ENCODE measurements around the gene ARHGEF11.

The ARHGEF11 gene

DNA sequence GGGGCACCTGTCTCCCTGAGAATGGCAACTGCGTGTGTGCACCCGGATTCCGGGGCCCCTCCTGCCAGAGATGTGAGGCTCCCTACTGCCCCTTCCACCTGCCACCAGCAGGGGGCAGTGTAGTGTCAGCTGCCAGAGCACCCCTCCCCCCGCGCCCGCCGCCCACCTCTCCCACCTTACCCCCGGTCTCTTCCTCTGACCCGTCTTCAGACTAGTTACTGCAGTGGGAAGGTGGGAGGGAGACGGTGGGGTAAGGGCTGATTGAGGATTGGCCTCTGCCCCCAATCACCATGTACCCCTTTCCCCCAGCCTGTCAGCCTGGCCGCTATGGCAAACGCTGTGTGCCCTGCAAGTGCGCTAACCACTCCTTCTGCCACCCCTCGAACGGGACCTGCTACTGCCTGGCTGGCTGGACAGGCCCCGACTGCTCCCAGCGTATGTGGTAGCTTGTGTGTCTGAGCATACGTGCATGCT, 135.2 kb downstream of the ARHGEF11 start:
- no peak for DNase-seq (ENCODE audit: low spot score)

GRCh38 chr1:156909671-156910070, 135.9 kb downstream of the ARHGEF11 start:
- no peak for DNase-seq (ENCODE audit: low spot score)

DNA sequence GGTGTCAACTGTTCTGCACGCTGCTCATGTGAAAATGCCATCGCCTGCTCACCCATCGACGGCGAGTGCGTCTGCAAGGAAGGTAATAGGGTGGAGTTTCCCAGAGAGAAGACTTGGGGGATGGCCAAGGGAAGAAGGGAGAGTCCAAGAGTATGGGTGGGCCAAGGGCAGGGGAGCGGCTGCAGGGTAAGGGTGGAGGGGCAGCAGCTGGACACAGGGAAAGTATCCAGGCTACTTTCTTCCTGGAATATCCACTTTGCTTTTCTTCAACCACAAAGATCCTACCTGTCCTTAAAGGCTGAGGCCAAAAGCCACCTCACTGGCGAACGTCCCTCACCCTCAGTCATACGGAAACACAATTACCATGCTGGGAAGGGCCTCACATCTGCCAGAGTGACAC, 136.6 kb downstream of the ARHGEF11 start:
- no peak for DNase-seq (ENCODE audit: low spot score)

DNA sequence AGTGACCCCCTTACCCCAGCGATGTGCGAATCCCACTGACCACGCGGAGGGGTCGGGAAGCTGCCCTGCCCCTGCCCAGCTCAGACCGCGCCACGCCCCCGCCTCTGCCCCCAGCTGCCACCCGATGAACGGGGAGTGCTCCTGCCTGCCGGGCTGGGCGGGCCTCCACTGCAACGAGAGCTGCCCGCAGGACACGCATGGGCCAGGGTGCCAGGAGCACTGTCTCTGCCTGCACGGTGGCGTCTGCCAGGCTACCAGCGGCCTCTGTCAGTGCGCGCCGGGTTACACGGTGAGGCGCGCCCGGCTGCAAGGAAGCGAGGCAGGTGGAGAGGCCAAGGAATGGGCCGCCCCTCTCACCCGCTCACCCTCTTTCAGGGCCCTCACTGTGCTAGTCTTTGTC, 137.0 kb downstream of the ARHGEF11 start:
- DNase-seq (ENCODE audit: low spot score): no peak

DNA sequence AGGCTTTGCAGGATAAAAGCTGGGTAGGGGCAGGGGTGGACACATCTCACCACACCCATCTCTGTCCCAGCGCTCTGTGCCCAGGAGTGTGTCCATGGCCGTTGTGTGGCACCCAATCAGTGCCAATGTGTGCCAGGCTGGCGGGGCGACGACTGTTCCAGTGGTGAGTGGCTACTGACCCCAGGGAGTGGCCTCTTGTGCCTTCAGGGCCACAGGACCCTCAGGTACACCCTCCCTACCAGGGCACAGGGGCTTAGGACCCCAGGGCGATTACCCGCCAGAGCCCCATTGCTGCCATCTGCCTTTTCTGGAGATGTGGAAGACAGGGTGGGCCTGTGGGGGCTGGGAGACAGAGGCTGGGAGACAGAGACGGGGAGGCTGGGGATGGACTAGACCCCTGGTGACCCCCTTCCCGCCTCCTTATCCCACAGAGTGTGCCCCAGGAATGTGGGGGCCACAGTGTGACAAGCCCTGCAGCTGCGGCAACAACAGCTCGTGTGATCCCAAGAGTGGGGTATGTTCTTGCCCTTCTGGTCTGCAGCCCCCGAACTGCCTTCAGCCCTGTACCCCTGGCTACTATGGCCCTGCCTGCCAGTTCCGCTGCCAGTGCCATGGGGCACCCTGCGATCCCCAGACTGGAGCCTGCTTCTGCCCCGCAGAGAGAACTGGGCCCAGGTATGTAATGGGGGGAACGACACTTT, 139.2 kb downstream of the ARHGEF11 start:
- DNase-seq (ENCODE audit: low spot score): no peak

DNA sequence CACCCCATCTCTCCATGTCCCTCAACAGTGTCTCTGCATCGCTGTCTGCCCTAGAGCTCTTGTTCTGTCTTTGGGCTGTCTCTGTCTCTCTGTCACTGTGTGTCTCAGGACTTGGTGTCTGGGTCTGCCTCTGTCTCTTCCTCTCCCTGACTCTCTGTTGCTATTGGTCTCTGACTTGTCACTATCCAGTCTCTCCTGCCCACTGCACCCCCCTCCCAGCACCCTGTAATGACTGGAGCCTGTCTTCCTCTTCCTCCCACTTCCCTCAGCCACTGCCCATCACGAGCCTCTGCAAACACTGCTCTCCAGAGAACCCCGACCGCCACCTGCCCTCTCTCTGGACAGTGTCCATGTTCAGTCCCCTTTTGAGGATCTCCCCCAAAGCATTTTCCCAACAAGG, 139.9 kb downstream of the ARHGEF11 start:
- no peak for DNase-seq (ENCODE audit: low spot score)

DNA sequence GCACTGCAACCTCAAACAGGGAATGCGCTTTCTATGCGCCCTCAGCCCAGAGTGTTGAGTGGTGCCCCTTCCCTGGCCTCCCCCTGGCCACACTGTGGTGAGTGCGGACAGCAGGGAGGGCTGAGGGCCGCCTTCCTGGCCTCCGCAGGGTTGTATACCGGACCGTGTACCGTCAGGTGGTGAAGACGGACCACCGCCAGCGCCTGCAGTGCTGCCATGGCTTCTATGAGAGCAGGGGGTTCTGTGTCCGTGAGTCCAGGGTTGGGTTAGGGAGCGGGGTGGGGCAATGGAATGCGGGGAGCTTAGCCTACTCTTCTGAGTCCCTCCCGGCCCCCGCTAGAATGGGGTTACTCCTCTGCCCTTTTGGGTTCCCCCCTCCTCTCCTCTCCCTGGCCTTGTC, 140.4 kb downstream of the ARHGEF11 start:
- no peak for DNase-seq (ENCODE audit: low spot score)

- DNase-seq (ENCODE audit: low spot score): no peak
These were observed 141.2 kb downstream of the ARHGEF11 start for GRCh38 chr1:156904187-156904959.

DNA sequence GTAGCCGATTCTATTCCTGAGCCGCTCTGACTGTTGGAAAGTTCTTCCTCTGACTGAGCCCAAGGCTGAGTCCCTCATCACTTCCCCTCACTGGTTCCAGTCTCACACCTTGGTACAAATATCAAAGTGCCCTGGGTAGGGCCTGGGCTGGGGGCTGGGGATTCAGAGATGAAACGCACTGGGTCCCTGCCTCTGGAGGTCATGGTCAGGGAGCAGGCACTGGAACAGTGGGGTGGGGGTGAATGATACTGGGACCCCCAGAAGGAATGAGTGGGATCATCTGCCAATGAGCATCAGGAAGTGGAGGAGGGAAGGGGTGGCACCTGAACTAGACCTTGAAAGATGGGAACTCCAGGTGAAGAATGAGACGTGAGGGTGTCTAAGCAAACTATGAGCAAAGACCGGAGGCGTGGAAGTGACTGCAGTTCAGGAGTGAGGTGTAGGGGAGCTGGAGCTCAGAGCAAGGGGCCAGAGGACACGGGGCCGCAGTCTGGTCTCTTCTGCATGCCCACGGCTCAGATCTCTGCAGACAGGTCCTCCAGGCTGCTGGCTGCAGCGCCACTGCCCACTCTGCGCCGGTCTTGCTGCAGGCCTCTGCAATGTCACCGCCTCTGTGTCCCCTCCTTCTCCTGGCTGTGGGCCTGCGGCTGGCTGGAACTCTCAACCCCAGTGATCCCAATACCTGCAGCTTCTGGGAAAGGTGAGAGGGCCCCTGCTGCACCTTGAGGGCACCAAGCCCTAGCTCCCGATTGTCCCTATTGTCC, 142.0 kb downstream of the ARHGEF11 start:
- no peak for DNase-seq (ENCODE audit: low spot score)

GRCh38 chr1:156901966-156902915, 143.3 kb downstream of the ARHGEF11 start:
- DNase-seq (ENCODE audit: low spot score): no peak

DNA sequence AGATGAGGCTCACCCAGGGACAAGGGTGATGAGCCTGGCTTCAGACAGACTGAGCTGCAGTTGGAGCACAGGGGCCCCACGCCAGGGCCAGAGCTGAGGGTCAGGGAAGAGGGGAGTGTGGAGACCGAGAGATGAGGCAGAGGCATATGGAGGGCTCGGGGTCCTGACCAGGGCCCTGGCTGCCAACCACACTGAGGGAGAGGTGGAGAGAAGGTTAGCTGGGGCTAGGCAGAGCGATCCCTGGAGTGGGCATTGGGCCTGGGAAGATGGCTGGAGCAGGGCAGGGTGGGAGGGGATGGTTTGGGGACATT, 144.0 kb downstream of the ARHGEF11 start:
- no peak for DNase-seq (ENCODE audit: low spot score)

GRCh38 chr1:156900896-156901589, 144.5 kb downstream of the ARHGEF11 start:
- DNase-seq (ENCODE audit: low spot score): no peak

DNA sequence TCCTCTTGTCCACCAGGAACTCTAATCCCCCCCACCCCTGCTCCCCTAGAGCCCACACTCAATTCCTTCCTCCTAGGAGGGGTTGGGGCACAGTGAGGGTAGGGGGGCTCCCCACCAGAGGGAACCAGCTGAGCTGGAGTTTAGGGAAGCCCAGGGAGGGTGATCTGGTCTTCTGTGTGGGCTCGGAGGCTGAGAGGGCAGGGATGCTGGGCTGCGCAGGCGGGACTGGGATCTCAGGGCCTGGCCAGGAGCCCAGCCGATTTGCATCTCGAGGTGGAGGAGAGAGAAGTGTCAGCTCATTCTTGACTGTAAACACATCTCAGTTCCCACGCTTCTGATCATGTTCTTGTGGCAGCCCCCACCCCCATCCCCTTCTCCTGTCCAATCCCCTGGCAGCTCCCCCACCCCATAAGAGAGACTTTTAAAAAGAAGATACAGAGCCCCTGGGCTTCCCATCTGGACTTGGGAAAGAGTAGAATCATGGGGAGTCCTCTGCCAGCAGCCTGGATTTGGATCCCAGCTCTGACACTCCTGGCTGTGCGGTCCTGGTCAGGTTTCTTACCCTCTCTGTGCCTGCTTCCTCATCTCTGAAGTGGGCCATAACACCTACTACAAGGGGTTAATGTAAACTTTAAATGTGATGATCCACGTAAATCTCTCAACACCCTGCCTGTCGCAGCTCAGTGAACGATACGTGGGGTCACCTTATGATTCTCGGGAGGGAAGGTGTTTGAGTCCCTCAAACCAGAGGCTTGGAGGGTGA, 145.4 kb downstream of the ARHGEF11 start:
- DNase-seq (ENCODE audit: low spot score): no peak

DNA sequence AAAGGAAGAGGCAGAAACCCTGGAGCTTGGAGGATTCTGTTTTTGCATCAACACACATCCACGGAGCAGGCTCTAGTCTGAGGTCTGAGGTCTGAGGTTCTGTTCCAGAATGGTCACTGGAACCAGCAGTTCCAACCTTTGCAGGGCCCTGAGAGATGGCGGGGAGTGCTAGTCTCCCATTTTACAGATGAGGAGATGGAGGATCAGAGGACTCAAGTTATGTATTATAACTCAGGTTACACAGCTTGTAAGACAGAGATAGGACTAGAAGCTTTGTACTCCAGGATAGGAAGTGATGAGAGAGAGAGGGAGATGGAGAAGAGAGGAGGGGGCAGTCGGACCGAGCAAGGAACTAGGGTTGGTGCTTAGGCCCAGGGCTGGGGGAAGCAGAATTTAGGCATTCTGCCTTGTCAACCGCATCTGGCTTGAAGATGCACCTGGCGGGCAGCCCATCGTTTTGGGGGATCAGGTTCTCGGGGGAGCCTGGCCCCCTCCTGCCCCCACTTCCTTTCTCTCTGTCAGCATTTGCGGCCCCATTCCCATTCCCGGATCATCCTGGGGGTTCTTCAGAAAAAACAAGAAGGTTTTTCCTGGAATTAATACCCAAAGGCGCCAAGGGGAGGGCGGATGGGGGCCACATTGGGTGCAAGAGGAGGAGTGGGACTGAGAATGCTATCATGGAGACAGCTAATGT, 146.4 kb downstream of the ARHGEF11 start:
- DNase-seq (ENCODE audit: low spot score): no peak

DNA sequence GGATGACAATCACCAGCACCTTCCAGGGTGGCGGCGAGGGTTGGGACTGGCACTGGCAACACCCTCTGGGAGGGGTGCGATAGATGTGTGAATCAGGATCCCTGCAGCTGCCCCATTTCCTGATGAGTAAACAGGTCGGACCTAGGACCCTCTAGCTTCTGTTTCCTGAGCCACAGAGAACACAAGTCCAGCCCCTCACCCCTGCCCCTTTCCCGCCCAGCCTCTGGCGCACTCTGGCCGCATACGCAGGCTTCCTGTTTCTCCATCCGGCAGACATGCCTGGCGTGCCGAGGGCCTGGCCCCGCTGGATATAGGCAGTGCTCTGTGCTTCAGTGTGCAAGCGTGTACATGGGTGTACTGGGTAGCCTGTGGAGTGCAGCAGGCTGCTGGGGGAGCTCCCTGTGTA, 147.4 kb downstream of the ARHGEF11 start:
- DNase-seq (ENCODE audit: low spot score): peak; percentile 27

- DNase-seq (ENCODE audit: low spot score): peak; percentile 78
These were observed 148.3 kb downstream of the ARHGEF11 start for GRCh38 chr1:156897078-156897825.

DNA sequence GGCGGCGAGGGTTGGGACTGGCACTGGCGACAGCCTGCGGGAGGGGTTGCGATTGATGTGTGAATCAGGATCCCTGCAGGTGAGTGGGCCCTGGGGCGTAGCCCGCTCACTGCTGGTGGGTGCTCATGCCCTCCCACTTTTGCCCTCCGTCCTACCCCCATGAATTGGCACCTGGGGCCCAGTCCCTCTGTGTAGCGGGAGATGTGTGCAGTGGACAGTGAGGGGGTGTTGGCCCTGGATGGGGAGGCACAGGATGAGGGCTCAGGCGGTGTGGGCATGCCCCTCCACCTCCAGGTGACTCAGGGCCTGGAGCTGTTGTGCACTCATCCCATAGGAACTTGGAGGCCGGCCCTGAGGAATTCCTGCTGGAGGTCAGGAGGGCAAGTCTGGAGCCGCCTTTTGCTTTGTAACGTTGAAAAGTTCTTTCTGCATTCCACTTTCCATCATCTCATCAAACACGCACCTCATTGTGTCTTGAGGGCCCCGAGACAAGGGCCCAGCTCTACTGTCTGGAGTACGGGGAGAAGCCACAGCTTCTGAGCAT, 149.0 kb downstream of the ARHGEF11 start:
- DNase-seq (ENCODE audit: low spot score): peak; percentile 96

GRCh38 chr1:156895927-156896326, 149.6 kb downstream of the ARHGEF11 start:
- no peak for DNase-seq (ENCODE audit: low spot score)

DNA sequence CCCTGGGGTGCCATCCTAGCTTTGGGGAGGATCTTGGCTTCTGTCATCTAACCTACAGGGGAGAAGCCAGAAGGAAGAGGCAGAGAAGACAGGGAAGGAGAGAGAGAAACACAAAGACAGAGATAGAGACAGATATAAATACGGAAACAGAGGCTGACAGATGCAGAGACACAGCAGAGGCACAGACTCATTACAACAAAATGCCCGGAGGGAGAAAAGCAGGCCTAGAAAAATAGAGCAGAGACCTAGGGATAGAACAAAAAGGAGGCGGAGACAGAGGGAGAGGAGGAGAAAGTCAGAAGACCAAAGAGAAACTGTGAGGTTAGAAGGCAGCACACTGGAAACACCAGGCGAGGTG, 150.1 kb downstream of the ARHGEF11 start:
- DNase-seq (ENCODE audit: low spot score): no peak

Data from kidney tubule cell (primary cell).